SK-N-SH treated with all-trans-retinoic acid at 6 μM for 48 hours (cell line): Measurements from ENCODE around the gene R3HDM2.

Experiments used
- ATAC-seq: fragments of 200-7000 bp; cut with Tn5 transposase; 3 replicates; pipeline ENCODE4 v1.9.1; 2020; ENCODE audit warnings: mild to moderate bottlenecking, moderate library complexity
- ARNTL ChIP-seq: fragments of 450-650 bp; formaldehyde crosslinking; IDR thresholded peaks from 2 replicates; pipeline ENCODE4 v1.5.0; 2020; ENCODE audit warnings: low read depth, mild to moderate bottlenecking, moderate library complexity, borderline replicate concordance
- BACH2 ChIP-seq: fragments of 250-450 bp; sonication (Bioruptor Pico); IDR thresholded peaks from 2 replicates; pipeline ENCODE4 v1.9.0; 2021; ENCODE audit warnings: mild to moderate bottlenecking, borderline replicate concordance
- CSDC2 ChIP-seq: fragments of 250-450 bp; sonication (Bioruptor Pico); IDR thresholded peaks from 2 replicates; pipeline ENCODE4 v1.5.0; 2020; ENCODE audit warnings: mild to moderate bottlenecking, moderate library complexity
- CSRNP3 ChIP-seq: fragments of 250-450 bp; sonication (Bioruptor Pico); IDR thresholded peaks from 2 replicates; pipeline ENCODE4 v1.5.1; 2021; ENCODE audit warnings: mild to moderate bottlenecking, moderate library complexity
- ESRRG ChIP-seq: fragments of 250-450 bp; sonication (Bioruptor Pico); IDR thresholded peaks from 2 replicates; pipeline ENCODE4 v1.6.1; 2021; ENCODE audit warnings: mild to moderate bottlenecking
- GLIS3 ChIP-seq: fragments of 250-450 bp; sonication (Bioruptor Pico); IDR thresholded peaks from 2 replicates; pipeline ENCODE4 v1.5.0; 2020; ENCODE audit warnings: mild to moderate bottlenecking, moderate library complexity
- ISL1 ChIP-seq: fragments of 250-450 bp; sonication (Bioruptor Pico); IDR thresholded peaks from 2 replicates; pipeline ENCODE4 v2.1.2; 2022; ENCODE audit warnings: mild to moderate bottlenecking, moderate library complexity
- OSR1 ChIP-seq: fragments of 250-450 bp; sonication (Bioruptor Pico); IDR thresholded peaks from 2 replicates; pipeline ENCODE4 v1.8.0; 2022; ENCODE audit warnings: moderate library complexity, mild to moderate bottlenecking, inconsistent platforms
- PATZ1 ChIP-seq: fragments of 250-450 bp; sonication (Bioruptor Pico); IDR thresholded peaks from 2 replicates; pipeline ENCODE4 v1.8.0; 2020; ENCODE audit warnings: mild to moderate bottlenecking, moderate library complexity, borderline replicate concordance
- PPARA ChIP-seq: fragments of 250-450 bp; sonication (Bioruptor Pico); IDR thresholded peaks from 2 replicates; pipeline ENCODE4 v1.5.0; 2020; ENCODE audit warnings: mild to moderate bottlenecking, borderline replicate concordance
- RARB ChIP-seq: fragments of 250-450 bp; sonication (Bioruptor Pico); IDR thresholded peaks from 2 replicates; pipeline ENCODE4 v1.8.0; 2021; ENCODE audit warnings: mild to moderate bottlenecking, moderate library complexity
- SNAI2 ChIP-seq: fragments of 250-450 bp; sonication (Bioruptor Pico); IDR thresholded peaks from 2 replicates; pipeline ENCODE4 v1.5.0; 2020; ENCODE audit warnings: mild to moderate bottlenecking, moderate library complexity
- TCF4 ChIP-seq: fragments of 250-450 bp; sonication (Bioruptor Pico); IDR thresholded peaks from 2 replicates; pipeline ENCODE4 v1.8.0; 2021; ENCODE audit warnings: mild to moderate bottlenecking, moderate library complexity, borderline replicate concordance
- TOX ChIP-seq: fragments of 250-450 bp; sonication (Bioruptor Pico); IDR thresholded peaks from 2 replicates; pipeline ENCODE4 v1.8.0; 2021; ENCODE audit warnings: mild to moderate bottlenecking, moderate library complexity, borderline replicate concordance
- ZC3H10 ChIP-seq: fragments of 250-450 bp; sonication (Bioruptor Pico); IDR thresholded peaks from 2 replicates; pipeline ENCODE4 v1.5.1; 2021; ENCODE audit warnings: mild to moderate bottlenecking, moderate library complexity
- ZFP3 ChIP-seq: fragments of 250-450 bp; sonication (Bioruptor Pico); IDR thresholded peaks from 2 replicates; pipeline ENCODE4 v1.5.0; 2020; ENCODE audit warnings: mild to moderate bottlenecking, moderate library complexity
- ZFP30 ChIP-seq: fragments of 450-650 bp; formaldehyde crosslinking; IDR thresholded peaks from 2 replicates; pipeline ENCODE4 v1.5.0; 2022; ENCODE audit warnings: mild to moderate bottlenecking, moderate library complexity
- ZNF565 ChIP-seq: fragments of 450-650 bp; formaldehyde crosslinking; conservative IDR thresholded peaks from 2 replicates; pipeline ENCODE4 v1.5.0; 2020; ENCODE audit warnings: low read depth, mild to moderate bottlenecking, moderate library complexity
- ZNF70 ChIP-seq: fragments of 450-650 bp; formaldehyde crosslinking; IDR thresholded peaks from 2 replicates; pipeline ENCODE4 v1.5.0; 2020; ENCODE audit warnings: mild to moderate bottlenecking, moderate library complexity
- ZNF8 ChIP-seq: fragments of 450-650 bp; formaldehyde crosslinking; IDR thresholded peaks from 2 replicates; pipeline ENCODE4 v1.5.0; 2020; ENCODE audit warnings: mild to moderate bottlenecking, moderate library complexity
- TF ChIP-seq, protein P1 (sequence below): fragments of 250-450 bp; sonication (Bioruptor Pico); IDR thresholded peaks from 2 replicates; pipeline ENCODE4 v1.8.0; 2021; ENCODE audit warnings: low read depth, mild to moderate bottlenecking, moderate library complexity, borderline replicate concordance
- TF ChIP-seq, protein P2 (sequence below): fragments of 250-450 bp; sonication (Bioruptor Pico); IDR thresholded peaks from 2 replicates; pipeline ENCODE4 v1.5.1; 2020; ENCODE audit warnings: low read depth, mild to moderate bottlenecking, moderate library complexity

R3HDM2 gene

DNA sequence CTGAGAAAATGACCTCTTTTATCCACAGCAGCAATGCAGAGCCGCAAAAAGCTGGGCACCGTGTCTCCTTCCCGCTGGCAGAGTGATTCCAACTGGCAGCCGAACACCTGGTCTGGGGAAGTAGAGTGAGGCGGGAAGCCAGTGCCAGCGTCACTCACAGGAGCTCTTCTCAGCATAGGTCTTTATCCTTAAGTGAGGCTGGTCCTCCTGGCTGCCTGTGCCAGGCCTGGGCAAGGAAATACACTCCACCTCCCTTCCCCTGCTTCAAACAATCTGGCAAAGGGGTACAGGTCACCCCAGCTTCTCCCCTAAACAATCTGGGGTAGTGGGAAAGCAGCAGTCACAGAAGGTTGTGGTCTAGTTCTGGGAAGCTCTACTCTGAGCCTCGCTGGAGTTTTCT is 44.0 kb upstream of the R3HDM2 start:
- TF ChIP-seq ZC3H10 (CRISPR knock-in tag) (no peak), ESRRG (CRISPR knock-in tag) (no peak), ZFP3 (CRISPR knock-in tag) (no peak), ISL1 (CRISPR knock-in tag) (no peak), RARB (CRISPR knock-in tag) (no peak), TOX (CRISPR knock-in tag) (no peak), GLIS3 (no peak)
- peak; percentile 5; the same call in 1 of the 3 replicates for ATAC-seq

GRCh38 chr12:57474430-57474829 is 43.6 kb upstream of the R3HDM2 start:
- ATAC-seq: no peak
- TF ChIP-seq CSRNP3 (CRISPR knock-in tag): no peak
- no peak for TF ChIP-seq TOX (CRISPR knock-in tag)
- no peak for TF ChIP-seq ZFP3 (CRISPR knock-in tag)
- no peak for TF ChIP-seq RARB (CRISPR knock-in tag)
- TF ChIP-seq, protein P1, sequence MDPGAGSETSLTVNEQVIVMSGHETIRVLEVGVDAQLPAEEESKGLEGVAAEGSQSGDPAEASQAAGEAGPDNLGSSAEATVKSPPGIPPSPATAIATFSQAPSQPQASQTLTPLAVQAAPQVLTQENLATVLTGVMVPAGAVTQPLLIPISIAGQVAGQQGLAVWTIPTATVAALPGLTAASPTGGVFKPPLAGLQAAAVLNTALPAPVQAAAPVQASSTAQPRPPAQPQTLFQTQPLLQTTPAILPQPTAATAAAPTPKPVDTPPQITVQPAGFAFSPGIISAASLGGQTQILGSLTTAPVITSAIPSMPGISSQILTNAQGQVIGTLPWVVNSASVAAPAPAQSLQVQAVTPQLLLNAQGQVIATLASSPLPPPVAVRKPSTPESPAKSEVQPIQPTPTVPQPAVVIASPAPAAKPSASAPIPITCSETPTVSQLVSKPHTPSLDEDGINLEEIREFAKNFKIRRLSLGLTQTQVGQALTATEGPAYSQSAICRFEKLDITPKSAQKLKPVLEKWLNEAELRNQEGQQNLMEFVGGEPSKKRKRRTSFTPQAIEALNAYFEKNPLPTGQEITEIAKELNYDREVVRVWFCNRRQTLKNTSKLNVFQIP (CRISPR knock-in tag): no peak
- no peak for TF ChIP-seq PPARA (CRISPR knock-in tag)
- TF ChIP-seq ARNTL: no peak
- no peak for TF ChIP-seq PATZ1 (CRISPR knock-in tag)
- TF ChIP-seq, protein P2, sequence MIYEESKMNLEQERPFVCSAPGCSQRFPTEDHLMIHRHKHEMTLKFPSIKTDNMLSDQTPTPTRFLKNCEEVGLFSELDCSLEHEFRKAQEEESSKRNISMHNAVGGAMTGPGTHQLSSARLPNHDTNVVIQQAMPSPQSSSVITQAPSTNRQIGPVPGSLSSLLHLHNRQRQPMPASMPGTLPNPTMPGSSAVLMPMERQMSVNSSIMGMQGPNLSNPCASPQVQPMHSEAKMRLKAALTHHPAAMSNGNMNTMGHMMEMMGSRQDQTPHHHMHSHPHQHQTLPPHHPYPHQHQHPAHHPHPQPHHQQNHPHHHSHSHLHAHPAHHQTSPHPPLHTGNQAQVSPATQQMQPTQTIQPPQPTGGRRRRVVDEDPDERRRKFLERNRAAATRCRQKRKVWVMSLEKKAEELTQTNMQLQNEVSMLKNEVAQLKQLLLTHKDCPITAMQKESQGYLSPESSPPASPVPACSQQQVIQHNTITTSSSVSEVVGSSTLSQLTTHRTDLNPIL (CRISPR knock-in tag): no peak
- no peak for TF ChIP-seq SNAI2 (CRISPR knock-in tag)
- no peak for TF ChIP-seq GLIS3
- TF ChIP-seq ZNF565: no peak
- TF ChIP-seq ZNF8: no peak
- TF ChIP-seq ISL1 (CRISPR knock-in tag): no peak
- no peak for TF ChIP-seq BACH2 (CRISPR knock-in tag)
- TF ChIP-seq ZFP30 (CRISPR knock-in tag): no peak
- no peak for TF ChIP-seq CSDC2 (CRISPR knock-in tag)

GRCh38 chr12:57473886-57474285 is 43.0 kb upstream of the R3HDM2 start:
- no peak for ATAC-seq
- TF ChIP-seq ZNF70 (CRISPR knock-in tag) (no peak), ARNTL (no peak), ZC3H10 (CRISPR knock-in tag) (no peak), ZNF8 (no peak), CSDC2 (CRISPR knock-in tag) (no peak), GLIS3 (no peak), OSR1 (no peak), TCF4 (CRISPR knock-in tag) (no peak), SNAI2 (CRISPR knock-in tag) (no peak), ZNF565 (no peak), PATZ1 (CRISPR knock-in tag) (no peak), CSRNP3 (CRISPR knock-in tag) (no peak), ISL1 (CRISPR knock-in tag) (no peak)
- TF ChIP-seq, protein P1 (CRISPR knock-in tag): no peak
- TF ChIP-seq, protein P2 (CRISPR knock-in tag): no peak
